ENCODE data around the gene PTPRJ.

DNA sequence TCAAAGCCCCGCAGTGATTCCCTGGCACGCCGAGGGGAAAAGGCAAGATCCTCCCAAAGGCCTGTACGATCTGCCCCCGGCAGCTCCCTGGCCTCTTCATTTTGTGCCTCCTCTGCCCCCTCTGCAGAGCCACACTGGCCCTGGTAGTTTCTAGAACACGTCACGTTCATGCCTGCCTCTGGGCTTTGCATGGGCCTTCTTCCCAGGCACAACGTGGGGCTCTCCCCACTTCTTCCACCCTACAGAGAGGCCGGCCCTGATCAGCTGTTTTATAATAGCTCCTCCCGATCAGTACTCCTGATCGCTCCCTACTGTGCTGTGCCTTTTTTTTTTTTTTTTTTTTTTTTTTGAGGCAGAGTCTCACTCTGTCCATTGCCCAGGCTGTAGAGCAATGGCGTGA, 78.4 kb downstream of the PTPRJ start:
- TF ChIP-seq, protein P1, sequence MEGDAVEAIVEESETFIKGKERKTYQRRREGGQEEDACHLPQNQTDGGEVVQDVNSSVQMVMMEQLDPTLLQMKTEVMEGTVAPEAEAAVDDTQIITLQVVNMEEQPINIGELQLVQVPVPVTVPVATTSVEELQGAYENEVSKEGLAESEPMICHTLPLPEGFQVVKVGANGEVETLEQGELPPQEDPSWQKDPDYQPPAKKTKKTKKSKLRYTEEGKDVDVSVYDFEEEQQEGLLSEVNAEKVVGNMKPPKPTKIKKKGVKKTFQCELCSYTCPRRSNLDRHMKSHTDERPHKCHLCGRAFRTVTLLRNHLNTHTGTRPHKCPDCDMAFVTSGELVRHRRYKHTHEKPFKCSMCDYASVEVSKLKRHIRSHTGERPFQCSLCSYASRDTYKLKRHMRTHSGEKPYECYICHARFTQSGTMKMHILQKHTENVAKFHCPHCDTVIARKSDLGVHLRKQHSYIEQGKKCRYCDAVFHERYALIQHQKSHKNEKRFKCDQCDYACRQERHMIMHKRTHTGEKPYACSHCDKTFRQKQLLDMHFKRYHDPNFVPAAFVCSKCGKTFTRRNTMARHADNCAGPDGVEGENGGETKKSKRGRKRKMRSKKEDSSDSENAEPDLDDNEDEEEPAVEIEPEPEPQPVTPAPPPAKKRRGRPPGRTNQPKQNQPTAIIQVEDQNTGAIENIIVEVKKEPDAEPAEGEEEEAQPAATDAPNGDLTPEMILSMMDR (IDR thresholded peaks at IDR 0.05): no peak
- TF ChIP-seq POLR2A (IDR thresholded peaks at IDR 0.05): no peak

Measured in right lobe of liver (tissue), 4 donors.